ENCODE measurements around the gene RBM47. TPM values are rescaled to one million over a fixed set of nuclear protein-coding genes. Genes with fewer than 3 reads are reported as not detected.

RBM47 gene
- total RNA-seq, 4 donors from 2014 or later, result 13.3 to 38.3 (median 21.8) TPM

DNA sequence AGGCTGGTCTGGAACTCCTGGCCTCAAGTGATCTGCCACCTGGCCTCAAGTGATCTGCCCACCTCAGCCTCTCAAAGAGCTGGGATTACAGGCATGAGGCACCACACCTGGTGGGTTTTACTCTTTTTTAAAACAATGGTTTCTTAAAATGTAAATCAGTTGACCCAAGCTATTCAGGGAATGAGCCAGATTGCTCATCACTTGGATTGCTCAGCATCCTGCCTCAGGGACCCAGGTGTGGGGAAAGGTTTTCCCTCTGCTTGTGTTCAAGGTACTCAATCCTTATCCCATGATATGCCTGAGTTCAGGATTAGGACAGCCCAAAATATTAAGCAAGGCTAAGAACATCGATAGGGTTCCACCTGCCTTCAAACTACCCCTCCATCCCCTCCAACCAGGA, 227.1 kb downstream of the RBM47 start:
- intact Hi-C loops (cut with DNase I), result no loop called here
- no peaks in the 10 kb centered on the region for H3K4me1 ChIP-seq
- DNase-seq (ENCODE audit: extremely low spot score), result no peak

DNA sequence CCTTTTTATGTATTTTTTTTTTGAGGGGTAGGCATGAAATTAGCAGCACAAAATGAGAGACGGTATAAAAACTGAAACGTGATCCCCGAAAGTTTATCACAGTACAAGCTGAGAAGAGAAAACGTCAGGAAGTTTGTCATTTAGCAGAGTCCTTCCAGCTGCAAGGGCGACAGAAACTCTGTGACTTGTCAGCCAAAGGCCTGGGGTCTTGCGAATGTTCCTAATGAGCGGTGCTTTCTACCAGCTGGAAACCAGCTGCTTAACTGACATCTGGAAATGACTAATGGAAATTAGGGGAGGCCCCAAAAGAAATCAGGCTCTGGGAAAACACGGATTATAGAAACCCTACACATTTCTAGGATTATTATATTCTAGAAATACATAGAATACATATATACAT, 228.0 kb downstream of the RBM47 start:
- Histone ChIP-seq H3K4me1 (peaks cover 0 to 3% (median 1%) of the 10 kb centered on the region in 4 donors), H3K27ac (replicated peaks in 1 of 4) (no peak overlapping the region), H3K4me3 (no peak overlapping the region), H3K36me3 (no peaks in the 10 kb centered on the region), H3K27me3 (no peaks in the 10 kb centered on the region), H3K9me3 (no peaks in the 10 kb centered on the region)
- intact Hi-C loops (cut with DNase I), result no loop called here
- TF ChIP-seq CTCF (IDR thresholded peaks at IDR 0.05) (no peak), POLR2AphosphoS5 (IDR thresholded peaks at IDR 0.05) (no peak), POLR2A (IDR thresholded peaks at IDR 0.05; ENCODE audit: low read depth) (no peak), EP300 (IDR thresholded peaks at IDR 0.05) (no peak)
- no peak for DNase-seq (ENCODE audit: extremely low spot score)
- 52% methylated on average over 8 of the region's 8 CpGs for WGBS

More for the DNA sequence above, 227.1 kb downstream of the RBM47 start:
- Histone ChIP-seq H3K27me3 (no peaks in the 10 kb centered on the region), H3K36me3 (no peaks in the 10 kb centered on the region), H3K9me3 (no peaks in the 10 kb centered on the region), H3K4me3 (no peak overlapping the region), H3K27ac (replicated peaks in 1 of 4) (no peak overlapping the region)
- TF ChIP-seq POLR2A (IDR thresholded peaks at IDR 0.05; ENCODE audit: low read depth), result no peak
- no peak for TF ChIP-seq EP300 (IDR thresholded peaks at IDR 0.05)
- no peak for TF ChIP-seq CTCF (IDR thresholded peaks at IDR 0.05)
- no peak for TF ChIP-seq POLR2AphosphoS5 (IDR thresholded peaks at IDR 0.05)
- 85% methylated on average over 1 of the region's 1 CpG for WGBS

DNA sequence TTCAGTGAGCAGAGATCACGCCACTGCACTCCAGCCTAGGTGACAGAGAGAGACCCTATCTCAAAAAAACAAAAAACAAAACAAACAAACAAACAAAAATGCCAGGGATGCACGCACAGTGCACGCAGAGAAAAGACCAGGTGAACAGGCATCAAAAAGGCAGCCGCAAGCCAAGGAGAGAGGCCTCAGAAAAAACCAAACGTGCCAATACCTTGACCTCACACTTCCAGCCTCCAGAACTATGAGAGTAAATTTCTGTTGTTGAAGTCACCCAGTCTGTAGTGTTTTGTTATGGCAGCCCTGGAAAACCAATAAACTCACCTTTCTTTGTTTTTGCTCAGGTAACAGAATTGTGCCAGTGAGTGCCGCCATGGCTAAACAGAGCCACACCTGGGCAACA, 228.6 kb downstream of the RBM47 start:
- no peak for DNase-seq (ENCODE audit: extremely low spot score)
- H3K27ac ChIP-seq (replicated peaks in 1 of 4), result no peak overlapping the region
- 95% methylated on average over 6 of the region's 6 CpGs for WGBS
- H3K4me1 ChIP-seq, result peaks cover 3 to 8% (median 6%) of the 10 kb centered on the region in 4 donors
- intact Hi-C loops (cut with DNase I), result no loop called here
- H3K4me3 ChIP-seq, result no peak overlapping the region
- H3K36me3 ChIP-seq, result no peaks in the 10 kb centered on the region
- no peak for TF ChIP-seq POLR2AphosphoS5 (IDR thresholded peaks at IDR 0.05)
- H3K27me3 ChIP-seq, result no peaks in the 10 kb centered on the region
- H3K9me3 ChIP-seq, result no peaks in the 10 kb centered on the region

DNA sequence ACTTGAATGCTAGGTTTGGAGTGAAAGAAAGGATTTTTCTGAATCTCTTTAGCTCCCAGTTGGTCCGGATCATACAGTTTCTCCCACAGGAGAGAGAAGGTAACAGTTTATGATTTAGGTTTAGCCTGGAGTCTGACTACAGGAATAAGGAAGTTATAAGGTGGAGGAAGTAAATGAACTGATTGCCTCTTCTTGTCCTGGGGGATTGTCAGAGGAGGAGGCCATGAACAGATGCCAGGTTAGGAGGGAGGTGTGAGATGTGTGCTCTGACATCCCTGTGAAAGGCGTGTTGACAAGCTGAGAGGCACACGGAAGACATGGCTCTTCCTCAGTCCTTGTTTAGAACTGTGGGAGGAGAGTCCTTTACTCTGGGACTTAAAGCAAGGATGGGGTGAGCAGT, 230.1 kb downstream of the RBM47 start:
- TF ChIP-seq POLR2A (IDR thresholded peaks at IDR 0.05; ENCODE audit: low read depth) (no peak), POLR2AphosphoS5 (IDR thresholded peaks at IDR 0.05) (no peak), CTCF (IDR thresholded peaks at IDR 0.05) (no peak), EP300 (IDR thresholded peaks at IDR 0.05) (no peak)
- WGBS, result 82% methylated on average over 3 of the region's 3 CpGs
- intact Hi-C loops (cut with DNase I), result no loop called here

DNA sequence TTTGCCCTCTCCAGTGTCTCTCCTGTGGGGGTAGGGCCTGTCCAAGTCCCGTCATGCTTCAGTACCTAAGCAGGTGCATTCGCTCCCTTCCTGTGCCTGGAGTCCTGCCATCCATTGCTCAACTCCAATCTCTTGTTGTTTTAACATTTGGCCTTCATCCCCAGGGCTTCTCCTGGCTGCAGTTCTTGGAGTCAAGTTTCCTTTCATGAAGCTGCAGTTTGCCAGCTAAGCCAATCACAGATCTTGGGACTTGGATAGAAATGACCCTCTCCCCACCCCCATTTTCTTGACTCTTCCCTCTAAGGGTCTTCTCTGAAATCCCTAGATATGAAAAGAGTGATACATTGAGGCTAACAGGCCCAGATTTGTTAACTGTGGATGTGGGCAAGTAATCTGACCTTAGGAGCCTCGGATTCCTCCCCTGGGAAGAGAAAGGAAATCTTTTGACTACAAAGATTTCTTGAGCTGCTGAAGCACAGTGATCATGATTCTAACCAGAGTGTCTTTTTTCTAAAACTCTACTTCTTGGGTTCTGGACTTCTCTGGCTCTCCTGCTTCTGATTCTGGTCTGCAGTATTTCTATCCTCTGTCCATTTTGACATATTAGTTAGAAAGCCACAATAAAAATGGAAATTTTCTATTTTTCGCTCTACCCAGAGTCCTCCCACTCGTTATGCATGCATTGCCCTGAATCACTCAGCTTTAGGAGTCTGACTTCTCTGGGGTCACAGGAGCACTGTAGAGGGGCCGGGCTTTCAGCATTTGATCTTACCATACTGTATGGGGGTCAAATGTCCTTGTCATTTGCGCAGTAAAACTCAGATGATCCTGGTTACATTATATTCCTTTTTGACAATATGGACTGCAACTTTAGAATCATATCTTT, 233.5 kb downstream of the RBM47 start:
- TF ChIP-seq EP300 (IDR thresholded peaks at IDR 0.05) (no peak), POLR2AphosphoS5 (IDR thresholded peaks at IDR 0.05) (peak in 1 of 2 donors; percentile 11), CTCF (IDR thresholded peaks at IDR 0.05) (no peak), POLR2A (IDR thresholded peaks at IDR 0.05; ENCODE audit: low read depth) (no peak)
- no peak overlapping the region for H3K27ac ChIP-seq (replicated peaks in 1 of 4)
- no peaks in the 10 kb centered on the region for H3K27me3 ChIP-seq
- H3K9me3 ChIP-seq, result no peaks in the 10 kb centered on the region
- intact Hi-C loops (cut with DNase I), result no loop called here
- no peaks in the 10 kb centered on the region for H3K36me3 ChIP-seq
- WGBS, result 74% methylated on average over 7 of the region's 7 CpGs
- H3K4me1 ChIP-seq, result peaks cover 7 to 14% (median 11%) of the 10 kb centered on the region in 4 donors
- DNase-seq (ENCODE audit: extremely low spot score), result no peak
- H3K4me3 ChIP-seq, result no peak overlapping the region

More for the DNA sequence above, 230.1 kb downstream of the RBM47 start:
- DNase-seq (ENCODE audit: extremely low spot score), result no peak
- Histone ChIP-seq H3K4me3 (no peak overlapping the region), H3K4me1 (peaks cover 7 to 14% (median 11%) of the 10 kb centered on the region in 4 donors), H3K9me3 (no peaks in the 10 kb centered on the region), H3K36me3 (no peaks in the 10 kb centered on the region), H3K27ac (replicated peaks in 1 of 4) (no peak overlapping the region), H3K27me3 (no peaks in the 10 kb centered on the region)

All from esophagus muscularis mucosa (tissue), 4 donors.